A673 (cell line): ENCODE results near the gene TECPR1. TPM values are rescaled to one million over a fixed set of nuclear protein-coding genes. Genes with fewer than 3 reads are reported as not detected.

Experiments used
- BruUV-seq: library from RNA; stranded (reverse); fragments of 400-500 nt; replicated peaks from 2 replicates; lab custom pipeline; 2021; lab: Mats Ljungman, UMichigan
- CTCF ChIA-PET: fragments of 300-600 bp; sonication (Branson Sonifier 250); formaldehyde crosslinking; loops from one replicate; lab custom pipeline; 2022; ENCODE audit warnings: antibody characterized with exemption; lab: Charles Lee
- POLR2A ChIA-PET: fragments of 300-600 bp; sonication (Branson Sonifier 250); formaldehyde crosslinking; loops from one replicate; lab custom pipeline; 2022; ENCODE audit warnings: antibody characterized with exemption; ENCODE audit not compliant: low non-redundant PET; lab: Charles Lee
- DNase-seq: peaks from one replicate; pipeline ENCODE4 v3.0.0-alpha.2; 2015; ENCODE audit warnings: low spot score
- H3K27ac ChIP-seq: fragments of 200-600 bp; sonication (generic); 2 replicates; pipeline ENCODE4 v1.5.1; 2016; ENCODE audit warnings: mixed run types, low read depth, mild to moderate bottlenecking, mixed read lengths, antibody characterized with exemption, low read length; ENCODE audit not compliant: poor library complexity, severe bottlenecking
- H3K27me3 ChIP-seq: fragments of 200-600 bp; sonication (generic); replicated peaks from 2 replicates; pipeline ENCODE4 v1.6.1; 2017; ENCODE audit warnings: mixed run types, low read depth, mild to moderate bottlenecking, mixed read lengths, antibody characterized with exemption, low read length; ENCODE audit not compliant: insufficient read depth, poor library complexity
- H3K36me3 ChIP-seq: fragments of 200-600 bp; sonication (generic); 2 replicates; pipeline ENCODE4 v1.6.1; 2016; ENCODE audit warnings: mixed run types, mild to moderate bottlenecking, mixed read lengths, antibody characterized with exemption, low read length; ENCODE audit not compliant: insufficient read depth, poor library complexity, severe bottlenecking
- H3K4me1 ChIP-seq: fragments of 200-600 bp; sonication (generic); 2 replicates; pipeline ENCODE4 v1.6.1; 2017; ENCODE audit warnings: mixed run types, mild to moderate bottlenecking, mixed read lengths, antibody characterized with exemption, low read length; ENCODE audit not compliant: insufficient read depth, poor library complexity, severe bottlenecking
- H3K4me3 ChIP-seq: fragments of 200-600 bp; sonication (generic); 2 replicates; pipeline ENCODE4 v1.5.1; 2016; ENCODE audit warnings: low read depth, mixed run types, mild to moderate bottlenecking, mixed read lengths, low read length; ENCODE audit not compliant: poor library complexity, severe bottlenecking
- H3K9me3 ChIP-seq: fragments of 200-600 bp; sonication (generic); 2 replicates; pipeline ENCODE4 v1.6.1; 2016; ENCODE audit warnings: mixed run types, low read depth, mild to moderate bottlenecking, mixed read lengths, antibody characterized with exemption, low read length; ENCODE audit not compliant: poor library complexity, severe bottlenecking
- CTCF ChIP-seq: fragments of 300-800, 200-600 bp; sonication (generic); conservative IDR thresholded peaks from 2 replicates; pipeline ENCODE4 v1.5.1; 2017; ENCODE audit warnings: low read depth, mild to moderate bottlenecking, antibody characterized with exemption, low read length, moderate library complexity, mixed read lengths
- EZH2 ChIP-seq: fragments of 200-600 bp; sonication (generic); IDR thresholded peaks from 2 replicates; pipeline ENCODE4 v1.6.1; 2017; ENCODE audit warnings: borderline replicate concordance, low read depth, mild to moderate bottlenecking, mixed read lengths, antibody characterized with exemption, low read length; ENCODE audit not compliant: poor library complexity, severe bottlenecking
- intact Hi-C: fragments of 100-400 bp; cut with micrococcal nuclease; formaldehyde crosslinking; loops from one replicate; pipeline ENCODE4 v1.10.0; 2022; ENCODE audit not compliant: unreplicated experiment
- total RNA-seq: library from RNA; stranded (reverse); gene quantifications from 2 replicates; pipeline ENCODE4 v1.2.3, GENCODE V29; 2021

The TECPR1 gene
- total RNA-seq, 1 experiment from 2014 or later, result 25.9 TPM

- ChIA-PET CTCF (no interaction called here), POLR2A (no interaction called here)
- no TSS peak for BruUV-seq
- H3K27ac ChIP-seq, result peak within 1 kb of the TSS; percentile 81
- peak; percentile 93 for DNase-seq
- no peaks in the 10 kb centered on the region for H3K36me3 ChIP-seq
- intact Hi-C loops, result no loop called here
- no peaks in the 10 kb centered on the region for H3K4me1 ChIP-seq
- H3K9me3 ChIP-seq, result no peaks in the 10 kb centered on the region
- TF ChIP-seq CTCF, result no peak
- no peak for TF ChIP-seq EZH2
- H3K4me3 ChIP-seq, result peak within 1 kb of the TSS; percentile 93
- H3K27me3 ChIP-seq, result no peaks in the 10 kb centered on the region
These were observed 29.0 kb upstream of the TECPR1 start, which contains the start of gene BRI3 for GRCh38 chr7:98280791-98281756. TSS of gene BRI3 (plus strand) at chr7:98281686. CDS start at chr7:98281796, 110 bp downstream.

- POLR2A ChIA-PET, result interaction anchor here (0.6 kb wide), 1 partner anchor 9 kb away, joined by 3 read pairs; no protein-coding TSS in a partner anchor
- Histone ChIP-seq H3K4me3 (peak overlapping the region; percentile 55), H3K27ac (no peak overlapping the region)
These were observed 28.3 kb upstream of the TECPR1 start for GRCh38 chr7:98280296-98280695.

GRCh38 chr7:98278936-98279335, 26.9 kb upstream of the TECPR1 start:
- intact Hi-C loops, result no loop called here

More at GRCh38 chr7:98280296-98280695, 28.3 kb upstream of the TECPR1 start:
- CTCF ChIA-PET, result no interaction called here
- no peaks in the 10 kb centered on the region for H3K36me3 ChIP-seq
- TF ChIP-seq EZH2 (no peak), CTCF (no peak)
- no peaks in the 10 kb centered on the region for H3K4me1 ChIP-seq
- no peaks in the 10 kb centered on the region for H3K27me3 ChIP-seq
- H3K9me3 ChIP-seq, result no peaks in the 10 kb centered on the region
- no TSS peak for BruUV-seq
- intact Hi-C loops, result no loop called here
- no peak for DNase-seq

More at GRCh38 chr7:98278936-98279335, 26.9 kb upstream of the TECPR1 start:
- Histone ChIP-seq H3K27me3 (no peaks in the 10 kb centered on the region), H3K9me3 (no peaks in the 10 kb centered on the region), H3K4me1 (no peaks in the 10 kb centered on the region), H3K4me3 (no peak overlapping the region), H3K27ac (no peak overlapping the region), H3K36me3 (no peaks in the 10 kb centered on the region)
- DNase-seq, result no peak
- no TSS peak for BruUV-seq
- POLR2A ChIA-PET, result no interaction called here
- CTCF ChIA-PET, result no interaction called here
- TF ChIP-seq CTCF (no peak), EZH2 (no peak)
